Stimulated activated CD4-positive, alpha-beta T cell treated with anti-CD3 and anti-CD28 coated beads, Interleukin-2, amount 100 ng/mL, for 4 hours (primary cell): ENCODE results near the gene AJAP1.

Source experiments
- DNase-seq: peaks from one replicate; pipeline ENCODE4 v3.0.0-alpha.2; 2020; ENCODE audit warnings: low read depth

Gene AJAP1

GRCh38 chr1:4734791-4735190 is 80.4 kb downstream of the AJAP1 start:
- no peak for DNase-seq

- no peak for DNase-seq
These were observed 81.8 kb downstream of the AJAP1 start for GRCh38 chr1:4736254-4736653.

- no peak for DNase-seq
These were observed 87.5 kb downstream of the AJAP1 start for GRCh38 chr1:4741876-4742423.

GRCh38 chr1:4743978-4744750 is 89.8 kb downstream of the AJAP1 start:
- no peak for DNase-seq

- DNase-seq: no peak
These were observed 91.2 kb downstream of the AJAP1 start for GRCh38 chr1:4745560-4745959.

GRCh38 chr1:4749406-4749805 is 95.0 kb downstream of the AJAP1 start:
- no peak for DNase-seq

- DNase-seq: no peak
These were observed 95.8 kb downstream of the AJAP1 start for GRCh38 chr1:4750177-4750576.

- DNase-seq: no peak
These were observed 97.7 kb downstream of the AJAP1 start for GRCh38 chr1:4752059-4752458.

GRCh38 chr1:4754816-4755215 is 100.4 kb downstream of the AJAP1 start:
- no peak for DNase-seq

- no peak for DNase-seq
These were observed 101.0 kb downstream of the AJAP1 start for GRCh38 chr1:4755301-4755845.

GRCh38 chr1:4755864-4756504 is 101.6 kb downstream of the AJAP1 start:
- no peak for DNase-seq

GRCh38 chr1:4756851-4757580 is 102.6 kb downstream of the AJAP1 start:
- DNase-seq: no peak

GRCh38 chr1:4759671-4760070 is 105.3 kb downstream of the AJAP1 start:
- no peak for DNase-seq

- DNase-seq: no peak
These were observed 105.7 kb downstream of the AJAP1 start for GRCh38 chr1:4760088-4760487.

- no peak for DNase-seq
These were observed 106.9 kb downstream of the AJAP1 start for GRCh38 chr1:4761324-4761723.

GRCh38 chr1:4762146-4762545 is 107.7 kb downstream of the AJAP1 start:
- DNase-seq: no peak

- DNase-seq: no peak
These were observed 112.9 kb downstream of the AJAP1 start for GRCh38 chr1:4767308-4767707.

- no peak for DNase-seq
These were observed 114.1 kb downstream of the AJAP1 start for GRCh38 chr1:4768553-4768952.

- DNase-seq: no peak
These were observed 115.3 kb downstream of the AJAP1 start for GRCh38 chr1:4769516-4770280.

GRCh38 chr1:4770713-4771112 is 116.3 kb downstream of the AJAP1 start:
- DNase-seq: no peak

- DNase-seq: no peak
These were observed 116.9 kb downstream of the AJAP1 start for GRCh38 chr1:4771267-4771666.

- no peak for DNase-seq
These were observed 117.3 kb downstream of the AJAP1 start for GRCh38 chr1:4771721-4772120.
